GM23338 (cell line): ENCODE measurements around the gene CAMTA1. TPM values are rescaled to one million over a fixed set of nuclear protein-coding genes. Genes with fewer than 3 reads are reported as not detected.

ENCODE experiments used
- ATAC-seq: fragments of 200-7000 bp; cut with Tn5 transposase; 3 replicates; pipeline ENCODE4 v1.9.1; 2020
- DNase-seq: peaks from one replicate; pipeline ENCODE4 v3.0.0-alpha.2; 2015; ENCODE audit warnings: low spot score
- H2AFZ ChIP-seq: fragments of 200-600 bp; sonication (generic); 2 replicates; pipeline ENCODE4 v1.8.0; 2016; ENCODE audit warnings: antibody characterized with exemption, mild to moderate bottlenecking, moderate library complexity
- H3F3A ChIP-seq: fragments of 200-600 bp; sonication (generic); replicated peaks from 2 replicates; pipeline ENCODE4 v1.8.0; 2017; ENCODE audit warnings: antibody characterized with exemption, mixed run types, low read depth
- H3K27ac ChIP-seq: fragments of 200-600 bp; sonication (generic); 2 replicates; pipeline ENCODE4 v1.6.1; 2016; ENCODE audit warnings: low read depth
- H3K27me3 ChIP-seq: fragments of 200-600 bp; sonication (generic); 2 replicates; pipeline ENCODE4 v1.8.0; 2016; ENCODE audit warnings: mild to moderate bottlenecking, mixed run types, moderate library complexity; ENCODE audit not compliant: insufficient read depth
- H3K36me3 ChIP-seq: fragments of 200-600 bp; sonication (generic); 2 replicates; pipeline ENCODE4 v1.8.0; 2016; ENCODE audit warnings: mild to moderate bottlenecking; ENCODE audit not compliant: insufficient read depth
- H3K4me1 ChIP-seq: fragments of 200-600 bp; sonication (generic); 2 replicates; pipeline ENCODE4 v1.8.0; 2016; ENCODE audit warnings: mild to moderate bottlenecking, moderate library complexity; ENCODE audit not compliant: insufficient read depth
- H3K4me2 ChIP-seq: fragments of 200-600 bp; sonication (generic); 2 replicates; pipeline ENCODE4 v1.7.1; 2017; ENCODE audit warnings: mixed run types
- H3K4me3 ChIP-seq: fragments of 200-600 bp; sonication (generic); 2 replicates; pipeline ENCODE4 v1.6.1; 2016; ENCODE audit warnings: mixed run types
- H3K79me2 ChIP-seq: fragments of 200-600 bp; sonication (generic); replicated peaks from 2 replicates; pipeline ENCODE4 v1.8.0; 2017; ENCODE audit warnings: mild to moderate bottlenecking; ENCODE audit not compliant: insufficient read depth
- H3K9me2 ChIP-seq: fragments of 200-600 bp; sonication (generic); 2 replicates; pipeline ENCODE4 v1.8.0; 2017; ENCODE audit not compliant: insufficient read depth
- H4K20me1 ChIP-seq: fragments of 200-600 bp; sonication (generic); replicated peaks from 2 replicates; pipeline ENCODE4 v1.8.0; 2017; ENCODE audit warnings: mild to moderate bottlenecking; ENCODE audit not compliant: insufficient read depth
- H3K27ac Mint-ChIP-seq: 2 replicates; pipeline ENCODE4 v1.8.0; 2020; ENCODE audit warnings: inconsistent platforms, mild to moderate bottlenecking, moderate library complexity, mixed read lengths
- H3K27me3 Mint-ChIP-seq: 3 replicates; pipeline ENCODE4 v1.8.0; 2022; ENCODE audit warnings: low read depth, mild to moderate bottlenecking, moderate library complexity, mixed read lengths, inconsistent platforms; ENCODE audit not compliant: insufficient read depth, poor library complexity
- H3K36me3 Mint-ChIP-seq: 3 replicates; pipeline ENCODE4 v1.8.0; 2021; ENCODE audit warnings: low read depth, mild to moderate bottlenecking, inconsistent platforms, moderate library complexity, mixed read lengths
- H3K4me1 Mint-ChIP-seq: 3 replicates; pipeline ENCODE4 v1.8.0; 2020; ENCODE audit warnings: mild to moderate bottlenecking, inconsistent platforms, mixed read lengths
- H3K4me3 Mint-ChIP-seq: 3 replicates; pipeline ENCODE4 v1.8.0; 2021; ENCODE audit warnings: moderate library complexity, mild to moderate bottlenecking, inconsistent platforms, mixed read lengths
- H3K9me3 Mint-ChIP-seq: 3 replicates; pipeline ENCODE4 v1.8.0; 2020; ENCODE audit warnings: moderate library complexity, mild to moderate bottlenecking, inconsistent platforms, mixed read lengths
- EZH2 ChIP-seq: fragments of 200-600 bp; sonication (generic); IDR thresholded peaks from one replicate; pipeline ENCODE4 v1.8.0; 2017; ENCODE audit warnings: antibody characterized with exemption, mild to moderate bottlenecking, low read depth; ENCODE audit not compliant: unreplicated experiment
- EZH2phosphoT487 ChIP-seq: fragments of 200-600 bp; sonication (generic); IDR thresholded peaks from one replicate; pipeline ENCODE4 v1.8.1; 2018; ENCODE audit warnings: antibody characterized with exemption; ENCODE audit not compliant: unreplicated experiment
- JUNB ChIP-seq: IDR thresholded peaks from one replicate; pipeline ENCODE4 v1.6.1; 2016; ENCODE audit warnings: antibody characterized with exemption; ENCODE audit not compliant: unreplicated experiment
- NANOG ChIP-seq: IDR thresholded peaks from 2 replicates; pipeline ENCODE4 v1.6.1; 2016; ENCODE audit warnings: antibody characterized with exemption, borderline replicate concordance
- POLR2AphosphoS5 ChIP-seq: IDR thresholded peaks from 2 replicates; pipeline ENCODE4 v1.6.1; 2016; ENCODE audit warnings: antibody characterized with exemption, low read depth
- STAT1 ChIP-seq: IDR thresholded peaks from one replicate; pipeline ENCODE4 v1.6.1; 2016; ENCODE audit warnings: antibody characterized with exemption; ENCODE audit not compliant: unreplicated experiment
- ZNF114 ChIP-seq: fragments of 250-450 bp; sonication (Bioruptor Pico); IDR thresholded peaks from 2 replicates; pipeline ENCODE4 v1.5.0; 2020; ENCODE audit warnings: mild to moderate bottlenecking, moderate library complexity
- ZNF331 ChIP-seq: fragments of 250-450 bp; sonication (Bioruptor Pico); IDR thresholded peaks from 2 replicates; pipeline ENCODE4 v1.5.0; 2020; ENCODE audit warnings: low read depth, mild to moderate bottlenecking, moderate library complexity
- polyA plus RNA-seq: library from polyadenylated mRNA; unstranded; fragments of >200 nt; fragmentation: Nextera tagmentation; extraction: Ambion mirVana; gene quantifications from 2 replicates; pipeline ENCODE4 v1.2.1, GENCODE V29; 2016
- total RNA-seq: library from RNA; depleted of rRNA; stranded (reverse); fragments of >200 nt; shearing (Covaris generic); gene quantifications from 2 replicates; pipeline ENCODE4 v1.2.3, GENCODE V29; 2014
- TF ChIP-seq, protein P1 (sequence below): fragments of 250-450 bp; sonication (Bioruptor Pico); IDR thresholded peaks from 2 replicates; pipeline ENCODE4 v1.5.0; 2020; ENCODE audit warnings: mild to moderate bottlenecking, moderate library complexity
- TF ChIP-seq, protein P2 (sequence below): IDR thresholded peaks from one replicate; pipeline ENCODE4 v1.6.1; 2018; ENCODE audit warnings: antibody characterized with exemption; ENCODE audit not compliant: unreplicated experiment
- TF ChIP-seq, protein P3 (sequence below): IDR thresholded peaks from 2 replicates; pipeline ENCODE4 v1.6.1; 2016; ENCODE audit warnings: antibody characterized with exemption
- TF ChIP-seq, protein P4 (sequence below), 2 experiments: fragments of 200-600 bp in 1 of 2; sonication (generic) in 1 of 2; conservative IDR thresholded peaks; 2 replicates each; pipeline versions ENCODE4 v1.5.1 to v1.6.1; 2016 to 2017; ENCODE audit warnings: antibody characterized with exemption in 2 of 2, low read depth in 2 of 2, mild to moderate bottlenecking in 2 of 2, moderate library complexity in 1 of 2

CAMTA1 gene
- total and polyA plus RNA-seq, 2 experiments from 2014 or later, result 115 to 519 TPM

DNA sequence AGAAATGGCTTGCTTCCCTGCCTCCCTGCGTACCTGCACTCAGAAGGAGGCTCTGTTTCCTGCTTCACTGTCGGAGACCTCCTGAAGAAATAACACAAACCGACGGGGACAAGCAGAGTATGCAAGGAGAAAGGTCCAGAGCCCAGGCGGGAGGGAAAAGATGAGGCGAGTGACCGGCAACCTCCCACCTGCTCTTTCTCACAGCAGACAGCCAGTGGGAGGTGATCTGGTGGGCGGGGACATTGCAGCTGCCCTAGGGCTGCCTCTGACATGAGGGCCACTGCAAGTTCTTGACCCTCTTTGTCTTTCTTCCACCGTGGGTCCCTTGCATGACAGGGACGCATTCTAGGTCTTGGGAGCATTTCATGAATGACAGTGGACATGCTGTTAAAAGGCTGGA, 368.2 kb downstream of the CAMTA1 start (continued):
- TF ChIP-seq, protein P1, sequence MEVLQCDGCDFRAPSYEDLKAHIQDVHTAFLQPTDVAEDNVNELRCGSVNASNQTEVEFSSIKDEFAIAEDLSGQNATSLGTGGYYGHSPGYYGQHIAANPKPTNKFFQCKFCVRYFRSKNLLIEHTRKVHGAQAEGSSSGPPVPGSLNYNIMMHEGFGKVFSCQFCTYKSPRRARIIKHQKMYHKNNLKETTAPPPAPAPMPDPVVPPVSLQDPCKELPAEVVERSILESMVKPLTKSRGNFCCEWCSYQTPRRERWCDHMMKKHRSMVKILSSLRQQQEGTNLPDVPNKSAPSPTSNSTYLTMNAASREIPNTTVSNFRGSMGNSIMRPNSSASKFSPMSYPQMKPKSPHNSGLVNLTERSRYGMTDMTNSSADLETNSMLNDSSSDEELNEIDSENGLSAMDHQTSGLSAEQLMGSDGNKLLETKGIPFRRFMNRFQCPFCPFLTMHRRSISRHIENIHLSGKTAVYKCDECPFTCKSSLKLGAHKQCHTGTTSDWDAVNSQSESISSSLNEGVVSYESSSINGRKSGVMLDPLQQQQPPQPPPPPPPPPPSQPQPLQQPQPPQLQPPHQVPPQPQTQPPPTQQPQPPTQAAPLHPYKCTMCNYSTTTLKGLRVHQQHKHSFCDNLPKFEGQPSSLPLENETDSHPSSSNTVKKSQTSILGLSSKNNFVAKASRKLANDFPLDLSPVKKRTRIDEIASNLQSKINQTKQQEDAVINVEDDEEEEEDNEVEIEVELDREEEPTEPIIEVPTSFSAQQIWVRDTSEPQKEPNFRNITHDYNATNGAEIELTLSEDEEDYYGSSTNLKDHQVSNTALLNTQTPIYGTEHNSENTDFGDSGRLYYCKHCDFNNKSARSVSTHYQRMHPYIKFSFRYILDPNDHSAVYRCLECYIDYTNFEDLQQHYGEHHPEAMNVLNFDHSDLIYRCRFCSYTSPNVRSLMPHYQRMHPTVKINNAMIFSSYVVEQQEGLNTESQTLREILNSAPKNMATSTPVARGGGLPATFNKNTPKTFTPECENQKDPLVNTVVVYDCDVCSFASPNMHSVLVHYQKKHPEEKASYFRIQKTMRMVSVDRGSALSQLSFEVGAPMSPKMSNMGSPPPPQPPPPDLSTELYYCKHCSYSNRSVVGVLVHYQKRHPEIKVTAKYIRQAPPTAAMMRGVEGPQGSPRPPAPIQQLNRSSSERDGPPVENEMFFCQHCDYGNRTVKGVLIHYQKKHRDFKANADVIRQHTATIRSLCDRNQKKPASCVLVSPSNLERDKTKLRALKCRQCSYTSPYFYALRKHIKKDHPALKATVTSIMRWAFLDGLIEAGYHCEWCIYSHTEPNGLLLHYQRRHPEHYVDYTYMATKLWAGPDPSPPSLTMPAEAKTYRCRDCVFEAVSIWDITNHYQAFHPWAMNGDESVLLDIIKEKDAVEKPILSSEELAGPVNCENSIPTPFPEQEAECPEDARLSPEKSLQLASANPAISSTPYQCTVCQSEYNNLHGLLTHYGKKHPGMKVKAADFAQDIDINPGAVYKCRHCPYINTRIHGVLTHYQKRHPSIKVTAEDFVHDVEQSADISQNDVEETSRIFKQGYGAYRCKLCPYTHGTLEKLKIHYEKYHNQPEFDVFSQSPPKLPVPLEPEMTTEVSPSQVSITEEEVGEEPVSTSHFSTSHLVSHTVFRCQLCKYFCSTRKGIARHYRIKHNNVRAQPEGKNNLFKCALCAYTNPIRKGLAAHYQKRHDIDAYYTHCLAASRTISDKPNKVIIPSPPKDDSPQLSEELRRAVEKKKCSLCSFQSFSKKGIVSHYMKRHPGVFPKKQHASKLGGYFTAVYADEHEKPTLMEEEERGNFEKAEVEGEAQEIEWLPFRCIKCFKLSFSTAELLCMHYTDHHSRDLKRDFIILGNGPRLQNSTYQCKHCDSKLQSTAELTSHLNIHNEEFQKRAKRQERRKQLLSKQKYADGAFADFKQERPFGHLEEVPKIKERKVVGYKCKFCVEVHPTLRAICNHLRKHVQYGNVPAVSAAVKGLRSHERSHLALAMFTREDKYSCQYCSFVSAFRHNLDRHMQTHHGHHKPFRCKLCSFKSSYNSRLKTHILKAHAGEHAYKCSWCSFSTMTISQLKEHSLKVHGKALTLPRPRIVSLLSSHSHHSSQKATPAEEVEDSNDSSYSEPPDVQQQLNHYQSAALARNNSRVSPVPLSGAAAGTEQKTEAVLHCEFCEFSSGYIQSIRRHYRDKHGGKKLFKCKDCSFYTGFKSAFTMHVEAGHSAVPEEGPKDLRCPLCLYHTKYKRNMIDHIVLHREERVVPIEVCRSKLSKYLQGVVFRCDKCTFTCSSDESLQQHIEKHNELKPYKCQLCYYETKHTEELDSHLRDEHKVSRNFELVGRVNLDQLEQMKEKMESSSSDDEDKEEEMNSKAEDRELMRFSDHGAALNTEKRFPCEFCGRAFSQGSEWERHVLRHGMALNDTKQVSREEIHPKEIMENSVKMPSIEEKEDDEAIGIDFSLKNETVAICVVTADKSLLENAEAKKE, result no peak
- no peak for TF ChIP-seq EZH2phosphoT487

DNA sequence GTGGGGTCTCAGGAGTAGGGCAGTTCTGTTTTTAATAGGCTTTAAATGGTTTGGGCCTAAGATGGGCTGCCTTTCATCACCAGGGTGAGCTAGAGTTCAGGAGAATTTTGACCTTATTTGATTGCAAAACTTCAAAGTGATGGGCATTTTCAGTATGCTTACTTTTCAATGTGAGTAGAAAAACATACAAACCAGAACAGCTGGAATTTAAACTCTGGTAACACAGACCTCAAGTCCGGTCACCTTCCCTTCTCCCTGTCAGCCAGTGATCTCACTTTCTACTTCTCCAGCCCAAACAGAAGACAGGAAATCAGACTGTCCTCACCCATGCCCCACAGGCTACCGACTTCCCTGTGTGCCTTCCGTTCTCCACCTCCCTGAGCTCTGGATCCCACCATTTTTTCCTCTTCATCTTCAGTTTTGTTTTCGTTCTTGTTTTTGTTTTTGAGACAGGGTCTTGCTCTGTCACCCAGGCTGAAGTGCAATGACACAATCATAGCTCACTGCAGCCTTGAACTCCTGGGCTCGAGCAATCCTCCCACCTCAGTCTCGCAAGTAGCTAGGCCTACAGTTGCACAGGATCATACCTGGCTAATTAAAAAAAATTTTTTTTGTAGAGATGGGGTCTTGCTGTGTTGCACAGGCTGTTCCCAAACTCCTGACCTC, 374.0 kb downstream of the CAMTA1 start:
- Histone ChIP-seq H3F3A (no peaks in the 10 kb centered on the region), H3K36me3 (no peaks in the 10 kb centered on the region), H3K27ac (no peak overlapping the region), H3K4me3 (no peak overlapping the region), H4K20me1 (no peaks in the 10 kb centered on the region), H3K79me2 (no peaks in the 10 kb centered on the region), H2AFZ (no peak overlapping the region), H3K4me2 (no peak overlapping the region), H3K4me1 (no peaks in the 10 kb centered on the region), H3K27me3 (no peaks in the 10 kb centered on the region), H3K9me2 (peaks cover 7% of the 10 kb centered on the region; the same call in 1 of the 2 replicates)
- Mint-ChIP-seq H3K36me3 (no peaks in the 10 kb centered on the region), H3K4me1 (no peaks in the 10 kb centered on the region; the same call in 2 of the 3 replicates), H3K4me3 (no peak overlapping the region), H3K9me3 (peaks cover 7% of the 10 kb centered on the region; the same call in 2 of the 3 replicates), H3K27me3 (peaks cover 4% of the 10 kb centered on the region), H3K27ac (no peak overlapping the region)
- ATAC-seq, result no peak
- no peak for DNase-seq
- TF ChIP-seq, protein P2, sequence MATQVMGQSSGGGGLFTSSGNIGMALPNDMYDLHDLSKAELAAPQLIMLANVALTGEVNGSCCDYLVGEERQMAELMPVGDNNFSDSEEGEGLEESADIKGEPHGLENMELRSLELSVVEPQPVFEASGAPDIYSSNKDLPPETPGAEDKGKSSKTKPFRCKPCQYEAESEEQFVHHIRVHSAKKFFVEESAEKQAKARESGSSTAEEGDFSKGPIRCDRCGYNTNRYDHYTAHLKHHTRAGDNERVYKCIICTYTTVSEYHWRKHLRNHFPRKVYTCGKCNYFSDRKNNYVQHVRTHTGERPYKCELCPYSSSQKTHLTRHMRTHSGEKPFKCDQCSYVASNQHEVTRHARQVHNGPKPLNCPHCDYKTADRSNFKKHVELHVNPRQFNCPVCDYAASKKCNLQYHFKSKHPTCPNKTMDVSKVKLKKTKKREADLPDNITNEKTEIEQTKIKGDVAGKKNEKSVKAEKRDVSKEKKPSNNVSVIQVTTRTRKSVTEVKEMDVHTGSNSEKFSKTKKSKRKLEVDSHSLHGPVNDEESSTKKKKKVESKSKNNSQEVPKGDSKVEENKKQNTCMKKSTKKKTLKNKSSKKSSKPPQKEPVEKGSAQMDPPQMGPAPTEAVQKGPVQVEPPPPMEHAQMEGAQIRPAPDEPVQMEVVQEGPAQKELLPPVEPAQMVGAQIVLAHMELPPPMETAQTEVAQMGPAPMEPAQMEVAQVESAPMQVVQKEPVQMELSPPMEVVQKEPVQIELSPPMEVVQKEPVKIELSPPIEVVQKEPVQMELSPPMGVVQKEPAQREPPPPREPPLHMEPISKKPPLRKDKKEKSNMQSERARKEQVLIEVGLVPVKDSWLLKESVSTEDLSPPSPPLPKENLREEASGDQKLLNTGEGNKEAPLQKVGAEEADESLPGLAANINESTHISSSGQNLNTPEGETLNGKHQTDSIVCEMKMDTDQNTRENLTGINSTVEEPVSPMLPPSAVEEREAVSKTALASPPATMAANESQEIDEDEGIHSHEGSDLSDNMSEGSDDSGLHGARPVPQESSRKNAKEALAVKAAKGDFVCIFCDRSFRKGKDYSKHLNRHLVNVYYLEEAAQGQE, result no peak
- no peak for TF ChIP-seq EZH2
- TF ChIP-seq, protein P3, sequence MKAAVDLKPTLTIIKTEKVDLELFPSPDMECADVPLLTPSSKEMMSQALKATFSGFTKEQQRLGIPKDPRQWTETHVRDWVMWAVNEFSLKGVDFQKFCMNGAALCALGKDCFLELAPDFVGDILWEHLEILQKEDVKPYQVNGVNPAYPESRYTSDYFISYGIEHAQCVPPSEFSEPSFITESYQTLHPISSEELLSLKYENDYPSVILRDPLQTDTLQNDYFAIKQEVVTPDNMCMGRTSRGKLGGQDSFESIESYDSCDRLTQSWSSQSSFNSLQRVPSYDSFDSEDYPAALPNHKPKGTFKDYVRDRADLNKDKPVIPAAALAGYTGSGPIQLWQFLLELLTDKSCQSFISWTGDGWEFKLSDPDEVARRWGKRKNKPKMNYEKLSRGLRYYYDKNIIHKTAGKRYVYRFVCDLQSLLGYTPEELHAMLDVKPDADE, result no peak
- no peak for TF ChIP-seq JUNB
- TF ChIP-seq, protein P4, sequence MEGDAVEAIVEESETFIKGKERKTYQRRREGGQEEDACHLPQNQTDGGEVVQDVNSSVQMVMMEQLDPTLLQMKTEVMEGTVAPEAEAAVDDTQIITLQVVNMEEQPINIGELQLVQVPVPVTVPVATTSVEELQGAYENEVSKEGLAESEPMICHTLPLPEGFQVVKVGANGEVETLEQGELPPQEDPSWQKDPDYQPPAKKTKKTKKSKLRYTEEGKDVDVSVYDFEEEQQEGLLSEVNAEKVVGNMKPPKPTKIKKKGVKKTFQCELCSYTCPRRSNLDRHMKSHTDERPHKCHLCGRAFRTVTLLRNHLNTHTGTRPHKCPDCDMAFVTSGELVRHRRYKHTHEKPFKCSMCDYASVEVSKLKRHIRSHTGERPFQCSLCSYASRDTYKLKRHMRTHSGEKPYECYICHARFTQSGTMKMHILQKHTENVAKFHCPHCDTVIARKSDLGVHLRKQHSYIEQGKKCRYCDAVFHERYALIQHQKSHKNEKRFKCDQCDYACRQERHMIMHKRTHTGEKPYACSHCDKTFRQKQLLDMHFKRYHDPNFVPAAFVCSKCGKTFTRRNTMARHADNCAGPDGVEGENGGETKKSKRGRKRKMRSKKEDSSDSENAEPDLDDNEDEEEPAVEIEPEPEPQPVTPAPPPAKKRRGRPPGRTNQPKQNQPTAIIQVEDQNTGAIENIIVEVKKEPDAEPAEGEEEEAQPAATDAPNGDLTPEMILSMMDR (conservative IDR thresholded peaks at IDR 0.05; ENCODE audit: low read depth in 2 of 2), result no peak
- TF ChIP-seq ZNF331 (CRISPR knock-in tag), result no peak
- no peak for TF ChIP-seq EZH2phosphoT487
- no peak for TF ChIP-seq POLR2AphosphoS5
- no peak for TF ChIP-seq STAT1
- TF ChIP-seq NANOG, result no peak
- TF ChIP-seq ZNF114 (CRISPR knock-in tag), result no peak
